ENCODE data around the gene RNF166. TPM values are rescaled to one million over a fixed set of nuclear protein-coding genes. Genes with fewer than 3 reads are reported as not detected.

RNF166 gene
- total RNA-seq, 6 experiments from 2014 or later = 10.3 to 18.3 (median 13.2) TPM

DNA sequence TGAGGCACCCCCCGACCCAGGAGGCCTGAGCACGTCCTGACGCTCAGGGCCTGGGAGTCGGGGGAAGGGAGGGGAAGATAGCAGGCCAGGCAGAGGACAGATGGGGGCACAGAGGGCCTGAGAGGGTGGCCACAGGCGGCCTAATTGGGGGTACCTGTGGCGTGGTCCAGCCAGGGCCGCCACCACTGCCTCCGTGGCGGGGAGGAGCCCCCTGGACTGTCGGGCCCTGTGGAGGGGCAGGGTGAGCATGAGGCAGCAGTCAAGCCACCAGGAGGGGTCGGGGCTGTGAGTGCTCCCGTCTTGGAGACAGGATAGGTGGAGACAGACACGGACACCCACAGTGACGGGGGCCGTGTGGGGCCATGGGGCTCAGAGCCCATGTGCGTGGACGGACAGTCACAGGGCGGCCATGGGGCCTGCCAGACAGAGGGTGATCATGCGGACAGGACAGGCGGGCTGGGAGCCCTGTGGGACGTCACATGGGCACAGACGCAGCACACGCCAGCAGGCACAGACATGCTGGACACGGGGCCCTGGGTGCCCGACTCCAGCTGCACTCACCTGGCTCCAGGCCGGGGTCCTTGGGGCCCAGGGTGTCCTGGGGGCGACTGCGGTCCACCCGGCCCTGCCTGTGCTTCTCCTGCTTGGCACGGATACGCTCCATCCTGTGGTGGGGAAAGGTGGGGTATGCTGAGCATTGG, 18.8 kb upstream of the RNF166 start:
- peaks cover 3% of the 10 kb centered on the region; the same call in 1 of the 2 replicates for H3K27me3 Mint-ChIP-seq (ENCODE audit: insufficient read depth)
- H3K27ac Mint-ChIP-seq = no peak overlapping the region
- peaks cover 7% of the 10 kb centered on the region; the same call in 1 of the 2 replicates for H3K36me3 Mint-ChIP-seq (ENCODE audit: low read depth)
- no peaks in the 10 kb centered on the region for H3K9me3 Mint-ChIP-seq
- no peak for TF ChIP-seq CTCF (IDR thresholded peaks at IDR 0.05)
- H3K4me1 Mint-ChIP-seq (ENCODE audit: low read depth) = no peaks in the 10 kb centered on the region
- no peak for DNase-seq
- no peak overlapping the region for H3K4me3 Mint-ChIP-seq

GRCh38 chr16:88723911-88724310, 17.7 kb upstream of the RNF166 start:
- Mint-ChIP-seq H3K4me3 (no peak overlapping the region), H3K27me3 (ENCODE audit: insufficient read depth) (peaks cover 3% of the 10 kb centered on the region; the same call in 1 of the 2 replicates), H3K9me3 (no peaks in the 10 kb centered on the region), H3K4me1 (ENCODE audit: low read depth) (no peaks in the 10 kb centered on the region), H3K27ac (no peak overlapping the region), H3K36me3 (ENCODE audit: low read depth) (peaks cover 4% of the 10 kb centered on the region; the same call in 1 of the 2 replicates)
- DNase-seq = no peak
- no peak for TF ChIP-seq CTCF (IDR thresholded peaks at IDR 0.05)

DNA sequence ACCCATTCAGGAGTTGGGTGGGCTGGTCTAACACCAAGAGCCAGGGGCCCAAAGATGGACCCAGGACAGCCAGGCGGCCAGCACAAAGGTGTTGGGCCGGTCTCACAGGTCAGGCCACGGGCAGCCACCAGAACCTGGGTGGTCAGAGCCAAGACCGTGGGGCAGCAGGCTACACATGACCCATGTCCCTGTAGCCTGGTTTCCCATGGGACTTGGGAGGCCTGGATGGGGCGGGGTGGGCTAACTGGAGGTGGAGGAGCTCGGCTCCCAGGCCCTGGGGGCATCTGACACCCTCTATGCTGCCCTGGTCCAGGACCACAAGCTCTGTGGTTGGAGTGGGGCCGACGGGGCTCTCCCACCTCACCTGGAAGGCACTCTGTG, 17.3 kb upstream of the RNF166 start:
- DNase-seq = no peak
- Mint-ChIP-seq H3K36me3 (ENCODE audit: low read depth) (peaks cover 4% of the 10 kb centered on the region; the same call in 1 of the 2 replicates), H3K4me1 (ENCODE audit: low read depth) (no peaks in the 10 kb centered on the region), H3K27me3 (ENCODE audit: insufficient read depth) (peaks cover 3% of the 10 kb centered on the region; the same call in 1 of the 2 replicates), H3K27ac (no peak overlapping the region), H3K9me3 (no peaks in the 10 kb centered on the region), H3K4me3 (no peak overlapping the region)
- no peak for TF ChIP-seq CTCF (IDR thresholded peaks at IDR 0.05)

- H3K27me3 Mint-ChIP-seq (ENCODE audit: insufficient read depth) = peaks cover 7% of the 10 kb centered on the region
- TF ChIP-seq CTCF (IDR thresholded peaks at IDR 0.05) = no peak
- H3K9me3 Mint-ChIP-seq = no peaks in the 10 kb centered on the region
- no peak overlapping the region for H3K27ac Mint-ChIP-seq
- peaks cover 9% of the 10 kb centered on the region; the same call in 1 of the 2 replicates for H3K36me3 Mint-ChIP-seq (ENCODE audit: low read depth)
- no peak for DNase-seq
- H3K4me1 Mint-ChIP-seq (ENCODE audit: low read depth) = no peaks in the 10 kb centered on the region
- H3K4me3 Mint-ChIP-seq = no peak overlapping the region
These were observed 16.7 kb upstream of the RNF166 start for GRCh38 chr16:88722784-88723506.

GRCh38 chr16:88721815-88722755, 15.9 kb upstream of the RNF166 start:
- Mint-ChIP-seq H3K36me3 (ENCODE audit: low read depth) (peaks cover 17% of the 10 kb centered on the region), H3K9me3 (no peaks in the 10 kb centered on the region), H3K4me3 (no peak overlapping the region), H3K27ac (no peak overlapping the region), H3K27me3 (ENCODE audit: insufficient read depth) (peaks cover 7% of the 10 kb centered on the region), H3K4me1 (ENCODE audit: low read depth) (no peaks in the 10 kb centered on the region)
- DNase-seq = no peak
- TF ChIP-seq CTCF (IDR thresholded peaks at IDR 0.05) = no peak; the same call in 1 of the 2 replicates

Data from HFFc6 (cell line).